HK-2 (cell line): ENCODE measurements around the gene CMC2.

Experiments
- DNase-seq: peaks from one replicate; pipeline ENCODE4 v3.0.0-alpha.2; 2018; ENCODE audit not compliant: unreplicated experiment

CMC2 gene

DNA sequence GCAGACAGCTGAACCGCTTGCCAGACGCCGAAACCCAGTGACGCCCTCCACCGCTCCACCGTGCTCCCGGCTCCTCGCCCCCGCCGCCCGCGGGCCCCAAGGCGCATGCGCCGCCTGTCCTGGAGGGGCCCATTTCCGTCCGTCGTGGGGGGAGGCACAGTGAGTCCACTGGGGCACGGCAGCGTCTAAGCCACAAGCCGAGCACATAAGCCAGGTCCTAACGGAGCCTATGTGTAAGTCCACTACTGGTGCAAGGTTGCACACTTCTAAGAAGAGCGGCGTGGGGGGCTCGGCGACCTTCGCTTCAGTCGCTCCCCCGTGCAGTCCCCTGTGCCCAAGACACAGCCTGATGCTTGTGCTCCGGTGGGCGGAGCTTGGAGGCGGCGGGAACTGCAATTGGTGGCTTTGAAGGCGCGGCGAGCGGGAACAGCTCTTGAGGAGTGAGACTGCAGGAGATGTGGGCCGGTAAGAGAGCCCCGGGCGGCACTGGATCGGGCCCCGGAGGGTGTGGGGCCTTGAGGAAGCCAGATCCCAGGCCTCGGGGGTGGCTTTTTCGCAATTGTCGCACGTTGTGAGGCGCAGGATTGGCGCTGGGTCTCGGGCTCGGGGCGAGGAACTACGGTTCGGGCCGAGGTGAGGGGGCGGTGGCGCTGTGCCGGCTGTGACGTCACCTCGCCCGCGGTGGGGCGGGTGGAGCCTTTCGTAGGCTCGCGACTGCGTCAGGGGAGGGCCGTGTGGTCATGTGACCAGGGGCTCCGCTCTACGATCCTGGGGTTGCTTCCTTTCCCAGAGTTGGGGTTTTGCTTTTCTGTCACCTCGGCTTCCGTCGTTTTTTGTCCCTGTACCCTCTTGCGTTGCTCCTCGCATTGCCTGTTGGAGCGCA, at the start of gene CMC2, which contains the start of gene CENPN:
Gene CMC2 (minus strand): TSS at position 73 of the 883 bp plus-strand sequence. CDS start 9,491 bp downstream, outside the sequence.
Gene CENPN (plus strand): TSS at position 402 of the 883 bp plus-strand sequence. CDS start 4,726 bp downstream, outside the sequence.
- peak; percentile 97 for DNase-seq

DNA sequence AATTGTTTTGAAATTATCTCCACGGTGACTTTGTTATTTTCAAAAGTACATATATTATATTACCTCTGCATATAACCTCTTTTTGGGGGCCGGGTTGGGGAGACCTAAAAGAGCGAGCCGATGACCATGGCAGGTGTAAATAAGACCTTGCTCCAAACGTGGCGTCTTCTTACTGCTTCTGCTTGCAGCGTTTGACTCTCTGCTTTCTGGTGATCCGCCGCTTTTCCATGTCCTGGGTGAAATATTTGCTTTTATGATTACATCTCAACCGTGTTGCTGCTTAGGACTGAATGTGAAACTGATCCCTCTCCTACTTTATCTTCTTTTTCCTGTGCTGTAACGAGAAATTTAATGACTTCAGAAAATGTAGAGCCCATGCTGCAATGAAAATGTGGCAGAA, 47.1 kb upstream of the CMC2 start:
- no peak for DNase-seq

DNA sequence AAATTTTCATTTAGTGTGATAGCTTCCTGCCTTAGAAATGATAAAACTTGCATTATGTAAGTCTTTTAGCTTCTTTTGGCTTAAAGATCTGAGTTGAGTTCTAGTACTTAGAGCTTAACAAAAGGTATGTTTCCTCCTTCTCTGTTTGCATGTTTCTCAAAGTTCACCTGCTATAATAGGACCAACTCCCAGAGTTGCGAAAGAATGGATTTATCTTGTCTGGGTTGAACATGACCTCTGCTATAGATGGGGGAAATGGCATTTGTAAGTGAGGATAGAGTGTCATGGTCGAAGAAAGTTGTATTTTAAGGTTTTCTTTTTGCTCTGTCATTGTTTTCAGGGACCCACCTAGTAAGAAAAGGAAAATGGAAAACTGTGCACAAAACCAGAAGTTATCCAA, 36.1 kb upstream of the CMC2 start:
- DNase-seq = no peak

DNA sequence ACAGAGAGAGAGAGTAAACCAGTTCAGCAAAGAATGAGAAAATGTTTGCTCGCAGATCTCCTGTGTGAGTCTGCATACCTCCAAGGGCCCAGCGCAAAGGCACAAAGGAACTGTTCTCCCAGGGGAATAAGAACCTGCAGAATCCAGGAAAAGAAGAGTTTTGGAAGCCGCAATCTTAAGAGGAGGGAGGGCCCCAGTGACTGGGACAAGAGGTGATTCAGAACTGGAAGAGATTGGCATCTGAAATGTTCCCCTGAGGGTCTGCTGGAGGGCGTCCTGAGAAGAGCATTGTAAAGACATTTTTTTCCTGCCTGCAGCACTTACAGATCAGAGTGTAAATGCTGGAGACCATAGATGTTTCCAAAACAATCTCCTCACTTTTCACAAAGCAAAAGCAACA, 35.0 kb upstream of the CMC2 start:
- DNase-seq = no peak

DNA sequence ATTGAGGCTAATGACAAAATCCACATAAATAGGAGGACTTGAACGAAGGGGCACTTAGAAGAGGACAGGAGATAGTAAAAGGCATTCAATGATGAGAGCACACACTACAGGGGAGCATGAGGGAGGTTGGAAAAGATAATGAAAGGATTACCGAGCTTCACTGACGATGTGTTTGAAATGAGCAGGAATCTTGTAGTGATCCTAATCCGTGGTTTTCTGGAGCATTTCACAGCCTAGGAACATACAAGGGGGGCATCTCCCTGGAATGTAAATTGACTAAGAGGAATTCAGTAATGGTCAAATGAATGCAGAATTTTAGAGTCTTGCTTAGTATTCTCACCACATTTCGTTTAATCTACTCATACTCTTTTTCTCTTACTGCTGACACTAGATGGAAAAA, 34.2 kb upstream of the CMC2 start:
- no peak for DNase-seq

DNA sequence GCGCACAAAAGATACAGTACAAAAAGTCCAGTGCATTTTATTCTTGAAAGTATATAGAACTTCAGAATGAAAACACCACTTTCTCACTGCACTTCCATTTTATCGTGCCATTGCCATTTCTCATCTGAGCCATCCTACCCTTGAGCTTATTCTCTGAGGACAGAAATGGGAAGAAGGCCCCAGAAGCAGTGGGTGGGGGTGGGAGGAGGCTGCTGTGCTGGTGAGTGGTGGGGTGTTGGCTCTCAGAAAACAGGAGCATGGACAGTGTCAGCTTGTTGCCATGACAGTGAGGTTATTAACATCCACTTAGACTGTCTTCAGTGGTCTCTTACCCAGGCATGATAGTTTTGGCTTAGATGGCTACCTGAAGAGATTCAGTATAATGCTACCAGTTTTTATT, 33.4 kb upstream of the CMC2 start:
- no peak for DNase-seq

DNA sequence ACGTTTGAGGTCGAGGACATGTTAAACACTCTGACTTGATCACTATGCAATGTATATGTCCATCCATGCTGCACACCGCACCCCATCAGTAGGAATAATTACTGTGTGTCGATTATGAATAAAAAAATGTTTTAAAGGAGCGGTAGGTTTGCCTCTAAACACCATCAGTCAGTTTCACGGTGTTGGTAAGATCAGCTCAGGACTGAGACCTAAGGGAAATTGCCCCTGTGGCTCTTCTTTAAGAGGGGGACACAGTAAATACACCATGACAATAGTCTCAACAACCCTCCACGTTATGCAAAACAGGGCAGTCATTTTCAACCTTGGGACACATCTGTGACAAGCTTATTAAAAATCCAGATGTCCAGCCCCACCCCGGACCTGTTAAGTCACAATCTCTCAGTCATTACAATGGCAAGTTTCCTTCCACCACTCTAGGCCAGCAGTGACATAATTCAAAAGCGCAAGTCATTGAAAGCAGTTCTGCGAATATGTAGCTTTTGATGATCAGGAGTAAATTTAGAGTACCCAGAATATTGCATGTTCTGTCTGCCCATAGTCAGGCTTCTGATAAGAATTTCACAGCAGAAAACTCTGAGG, 30.2 kb upstream of the CMC2 start:
- no peak for DNase-seq

DNA sequence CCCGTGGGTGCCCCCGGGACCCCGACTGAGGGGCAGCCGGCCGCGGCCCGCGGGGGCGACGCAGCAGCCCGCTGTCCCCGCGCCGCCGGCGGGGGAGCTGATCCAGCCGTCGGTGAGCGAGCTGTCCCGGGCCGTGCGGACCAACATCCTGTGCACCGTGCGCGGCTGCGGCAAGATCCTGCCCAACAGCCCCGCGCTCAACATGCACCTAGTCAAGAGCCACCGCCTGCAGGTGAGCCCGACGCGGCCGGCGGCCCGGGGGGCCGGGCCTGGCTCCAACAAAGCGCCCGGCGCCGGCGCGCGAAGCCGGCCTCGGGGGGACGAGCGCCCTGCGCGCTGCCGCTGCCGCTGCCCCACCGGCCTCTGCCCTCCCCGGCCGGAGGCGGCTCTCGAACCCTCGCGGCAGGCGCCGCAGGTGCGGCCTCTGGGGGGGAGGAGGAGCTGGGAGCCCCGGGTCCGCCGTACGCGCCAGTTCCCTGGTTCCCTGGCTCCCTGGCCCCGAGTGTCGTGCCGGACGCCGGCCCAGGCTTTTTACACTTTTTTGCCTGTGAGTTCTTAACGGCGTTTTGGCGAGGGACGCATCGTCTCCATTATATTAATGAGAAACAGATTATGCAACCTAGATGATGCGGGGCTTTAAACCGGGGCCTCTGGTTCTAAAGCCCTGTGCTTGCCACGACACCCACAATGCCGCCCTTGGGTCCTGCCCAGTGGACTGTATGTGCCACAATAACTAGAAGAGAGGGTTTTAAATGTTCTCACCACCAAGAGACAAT, 29.5 kb upstream of the CMC2 start:
- DNase-seq = peak; percentile 50

DNA sequence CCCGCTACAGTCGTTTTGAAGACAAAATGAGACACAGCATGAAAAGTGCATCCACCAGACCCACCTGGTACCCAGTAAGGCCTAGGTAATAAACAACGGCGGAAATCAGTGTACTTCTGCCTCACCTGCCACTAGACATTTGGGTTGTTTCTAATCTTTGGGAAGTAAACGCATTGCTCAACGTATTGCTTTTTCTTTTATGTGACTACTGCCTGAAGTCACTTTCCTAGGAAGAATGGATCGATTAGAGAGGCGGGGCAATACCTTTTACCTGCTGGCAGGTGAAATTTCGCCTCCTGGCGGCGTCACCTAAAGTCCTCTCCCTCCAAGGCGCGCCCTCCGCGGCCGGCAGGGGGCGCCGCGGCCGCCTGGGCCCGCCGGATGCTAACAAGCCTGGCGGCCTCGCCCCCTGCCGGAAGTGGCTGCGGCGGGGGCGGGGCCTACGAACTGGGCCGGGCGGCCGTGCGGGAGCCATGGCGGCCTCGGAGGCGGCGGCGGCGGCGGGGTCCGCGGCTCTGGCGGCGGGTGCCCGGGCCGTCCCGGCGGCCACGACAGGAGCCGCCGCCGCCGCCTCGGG, 28.8 kb upstream of the CMC2 start, which contains the start of gene ATMIN:
Gene ATMIN (plus strand): TSS at position 445 of the 577 bp plus-strand sequence. CDS start 29 bp downstream, at position 474.
- DNase-seq = peak; percentile 82

DNA sequence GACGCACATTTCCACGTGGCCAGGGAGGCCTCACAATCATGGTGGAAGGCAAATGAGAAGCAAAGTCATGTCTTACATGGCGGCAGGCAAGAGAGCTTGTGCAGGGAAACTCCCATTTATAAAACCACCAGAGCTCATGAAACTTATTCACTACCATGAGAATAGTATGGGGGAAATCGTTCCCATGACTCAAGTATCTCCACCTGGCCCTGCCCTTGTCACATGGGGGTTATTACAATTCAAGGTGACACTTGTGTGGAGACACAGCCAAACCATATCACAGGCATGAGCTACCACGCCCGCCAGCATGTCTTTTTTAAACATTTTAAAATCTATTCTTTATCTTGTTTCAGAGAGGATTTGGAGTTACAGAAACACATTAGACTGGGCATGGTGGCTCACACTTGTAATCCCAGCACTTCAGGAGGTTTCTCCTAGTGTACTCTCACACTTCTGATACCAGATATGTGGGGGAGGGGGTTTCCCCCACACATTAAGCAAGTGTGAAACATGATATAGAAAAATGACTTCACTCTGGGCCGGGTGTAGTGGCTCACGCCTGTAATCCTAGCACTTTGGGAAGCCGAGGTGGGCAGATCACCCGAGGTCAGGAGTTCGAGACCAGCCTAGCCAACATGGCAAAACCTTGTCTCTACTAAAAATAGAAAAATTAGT, 23.4 kb upstream of the CMC2 start:
- no peak for DNase-seq

DNA sequence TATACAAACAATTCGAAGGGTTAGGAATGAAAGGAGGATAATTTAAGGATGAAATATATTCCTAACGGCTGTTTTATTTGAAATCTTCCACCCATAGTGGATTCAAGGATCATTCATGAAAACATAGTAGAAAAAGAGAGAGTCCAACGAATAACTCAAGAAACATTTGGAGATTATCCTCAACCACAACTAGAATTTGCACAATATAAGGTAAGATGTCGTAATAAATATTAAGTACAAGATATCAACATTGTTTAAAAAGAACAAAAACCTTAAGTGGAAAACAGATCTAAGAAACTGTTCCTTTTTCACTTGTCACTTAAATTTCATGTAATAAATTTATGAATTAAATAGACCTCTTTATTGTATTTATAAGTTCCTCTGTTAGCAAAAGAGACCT, 19.7 kb upstream of the CMC2 start:
- no peak for DNase-seq

DNA sequence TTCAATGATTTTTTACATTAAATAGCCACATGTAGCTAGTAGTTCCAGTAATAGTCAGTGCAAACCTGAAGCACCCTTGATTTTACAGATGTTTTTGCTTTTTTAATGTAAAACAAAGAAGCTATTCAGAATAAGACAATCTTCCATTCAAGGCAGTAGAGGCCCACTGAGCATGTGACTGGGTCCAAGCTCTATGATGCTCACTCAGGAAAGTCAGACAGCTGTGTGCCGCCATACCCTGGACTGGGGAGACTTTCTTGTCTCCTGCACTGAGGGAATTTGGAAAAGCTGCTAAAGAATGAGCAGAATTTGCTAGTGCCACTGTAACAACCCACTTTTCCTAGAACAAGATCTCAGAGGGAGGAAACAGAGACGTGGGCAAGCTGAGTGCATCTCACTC, 11.8 kb upstream of the CMC2 start:
- no peak for DNase-seq

DNA sequence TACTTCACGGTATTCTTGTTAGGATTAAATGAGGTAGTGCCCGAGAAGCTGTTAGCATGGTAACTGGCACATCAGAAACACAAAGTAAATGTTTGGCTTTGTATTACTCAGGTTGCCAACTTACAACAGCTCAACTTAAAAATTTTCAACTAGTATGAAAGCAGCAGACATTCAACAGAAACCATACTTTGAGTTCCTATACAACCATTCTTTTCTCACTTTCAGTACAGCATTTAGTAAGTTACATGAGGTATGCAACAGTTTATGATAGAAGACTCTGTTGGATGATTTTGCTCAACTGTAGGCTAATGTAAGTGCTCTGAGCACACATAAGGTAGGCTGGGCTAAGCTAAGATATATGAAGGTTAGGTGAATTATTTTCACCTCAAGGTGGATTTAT, 8.0 kb upstream of the CMC2 start:
- DNase-seq = no peak

DNA sequence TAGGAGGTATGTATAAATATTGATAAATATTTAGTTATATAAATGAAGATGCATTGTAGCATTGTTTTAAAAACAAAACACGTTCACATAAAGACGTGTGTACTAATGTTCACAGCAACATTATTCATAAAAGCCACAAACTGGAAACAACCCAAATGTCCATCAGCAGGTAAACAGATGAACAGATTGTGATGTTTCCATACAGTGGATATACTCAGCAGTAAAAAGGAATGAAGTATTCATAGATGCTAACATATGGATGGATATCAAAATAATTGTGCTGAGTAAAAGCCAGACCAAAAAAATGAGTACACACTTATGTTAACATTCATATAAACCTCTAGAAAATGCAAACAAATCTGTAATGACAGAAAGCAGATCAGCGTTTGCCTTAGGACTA, 6.3 kb upstream of the CMC2 start:
- DNase-seq = no peak

DNA sequence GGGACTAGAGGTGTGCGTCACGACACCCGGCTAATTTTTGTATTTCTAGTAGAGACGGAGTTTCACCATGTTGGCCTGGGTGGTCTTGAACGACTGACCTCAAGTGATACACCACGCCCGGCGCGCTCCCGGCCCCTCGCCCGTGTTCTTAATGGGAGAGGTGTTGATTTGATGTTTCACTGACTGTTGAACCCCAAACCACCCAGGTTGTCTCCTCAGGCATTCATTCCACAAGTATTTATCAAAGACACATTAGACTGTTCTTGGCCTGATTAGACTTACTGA, 1.8 kb upstream of the CMC2 start:
- no peak for DNase-seq

DNA sequence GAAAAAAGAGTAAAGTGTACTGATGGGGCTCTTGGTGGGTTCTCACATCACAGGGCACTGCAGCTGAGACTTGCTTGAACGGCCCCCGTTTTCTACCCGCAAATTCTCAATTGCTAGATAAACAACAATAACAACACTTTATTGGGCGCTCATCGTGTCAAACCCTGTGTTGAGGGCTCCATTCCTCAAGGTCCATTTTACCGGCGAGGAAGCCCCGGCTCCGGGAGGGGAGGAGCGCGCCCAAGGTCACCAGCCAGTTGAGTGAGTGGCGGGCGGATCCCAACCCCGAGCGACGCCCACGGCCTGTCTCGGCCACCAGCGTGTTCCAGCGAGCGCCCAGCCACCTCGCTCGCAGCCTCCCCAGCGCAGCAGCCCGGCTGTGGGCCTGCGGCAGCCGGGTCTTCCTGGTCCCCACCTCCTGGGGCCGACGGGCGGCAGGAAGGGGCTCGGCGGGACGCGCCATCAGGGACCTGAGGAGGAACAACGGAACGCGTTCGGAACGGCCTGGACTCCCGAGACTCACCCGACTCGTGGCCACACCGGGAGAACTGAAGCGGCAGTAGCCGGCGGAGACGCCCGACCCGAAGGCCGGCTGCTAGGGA, 373 bp downstream of the CMC2 start:
- peak; percentile 74 for DNase-seq

DNA sequence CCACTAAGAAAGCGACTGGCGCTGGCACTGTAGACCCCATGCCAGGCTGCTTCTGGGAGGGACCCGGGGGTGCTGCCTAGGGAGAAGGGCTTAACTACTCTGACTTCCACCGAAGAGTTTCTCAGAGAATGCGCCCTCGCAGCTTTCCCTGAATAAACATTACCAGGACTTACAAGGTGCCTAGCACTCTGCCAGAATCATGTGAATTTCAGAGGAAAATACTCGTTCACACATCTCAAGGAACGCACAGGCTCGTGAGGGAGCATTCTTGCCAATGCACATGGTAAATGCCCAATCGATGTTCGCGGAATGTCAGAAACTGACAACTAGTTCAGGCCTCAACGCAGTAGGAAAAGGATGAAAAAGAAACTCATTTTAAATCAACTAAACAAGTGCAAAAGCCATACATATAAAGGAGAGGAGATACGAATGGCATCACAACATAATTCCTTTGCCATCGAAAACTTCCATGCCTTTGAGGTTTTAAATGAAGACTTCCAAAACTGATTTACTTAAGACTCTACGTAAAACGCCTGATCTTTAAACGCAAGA, 999 bp downstream of the CMC2 start:
- DNase-seq = peak; percentile 26

DNA sequence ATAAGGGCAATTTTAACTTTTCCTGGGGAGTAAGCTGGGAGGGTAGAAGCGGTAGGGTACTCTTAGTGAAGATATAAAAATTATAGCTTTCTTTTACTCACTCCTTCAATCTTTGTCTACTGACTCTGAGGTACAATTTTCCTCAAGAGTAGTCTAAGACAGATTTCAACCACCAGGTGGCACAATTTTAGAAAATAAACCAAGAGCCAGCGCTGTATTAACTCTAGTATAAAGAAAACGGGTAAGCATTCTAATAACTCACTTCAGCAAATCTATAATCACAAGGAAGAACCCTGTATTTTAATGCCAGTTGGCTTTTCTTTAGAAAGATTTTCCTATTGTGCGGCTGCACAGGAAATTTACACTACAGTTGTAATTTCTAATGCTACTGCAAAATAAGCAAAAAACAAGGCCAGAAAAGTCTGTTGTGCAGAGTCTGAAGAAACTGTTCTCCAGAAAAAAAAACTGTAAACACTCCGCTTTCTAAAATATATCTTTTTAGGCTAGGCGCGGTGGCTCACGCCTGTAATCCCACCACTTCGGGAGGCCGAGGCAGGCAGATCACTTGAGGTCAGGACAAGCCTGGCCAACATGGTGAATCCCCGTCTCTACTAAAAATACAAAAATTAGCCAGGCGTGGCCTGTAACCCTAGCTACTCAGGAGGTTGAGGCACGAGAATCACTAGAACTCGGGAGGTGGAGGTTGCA, 1.9 kb downstream of the CMC2 start:
- no peak for DNase-seq

DNA sequence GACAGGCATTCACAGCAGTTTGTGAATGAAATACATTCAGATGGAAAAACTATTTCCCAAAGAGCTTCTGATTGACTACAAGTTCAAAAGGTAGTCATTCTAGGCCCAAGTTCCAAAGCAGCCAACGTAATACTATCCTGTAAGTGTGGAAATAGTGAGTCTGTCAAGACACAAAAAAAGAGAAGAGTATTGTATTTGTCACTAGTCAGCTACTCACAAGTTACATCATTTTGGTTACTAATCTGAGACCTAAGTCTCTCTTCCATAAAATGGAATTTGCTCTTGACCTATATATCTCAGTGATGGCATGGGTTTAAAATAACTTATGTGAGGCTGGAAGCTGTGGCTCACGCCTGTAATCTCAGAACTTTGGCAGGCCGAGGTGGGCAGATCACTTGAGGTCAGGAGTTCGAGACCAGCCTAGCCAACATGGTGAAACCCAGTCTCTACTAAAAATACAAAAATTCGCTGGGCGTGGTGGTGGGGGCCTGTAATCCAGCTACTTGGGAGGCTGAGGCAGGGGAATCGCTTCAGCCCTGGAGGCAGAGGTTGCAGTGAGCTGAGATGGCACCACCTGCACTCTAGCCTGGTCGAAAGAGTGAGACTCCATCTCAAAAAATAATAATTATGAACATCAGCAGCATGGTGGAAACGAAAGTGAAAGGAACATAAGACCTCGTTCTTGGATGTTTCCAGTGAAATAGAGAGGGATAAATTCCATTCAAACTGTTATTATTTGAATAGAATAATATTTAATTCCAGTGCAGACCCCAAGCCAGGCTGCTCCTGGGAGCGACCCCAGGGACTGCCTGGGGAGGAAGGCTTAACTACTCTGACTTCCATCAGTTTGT, 2.9 kb downstream of the CMC2 start:
- DNase-seq = no peak
